Daoy (cell line): Measurements from ENCODE around the gene SEMA3B. TPM values are rescaled to one million over a fixed set of nuclear protein-coding genes. Genes with fewer than 3 reads are reported as not detected.

ENCODE experiments used
- DNase-seq: peaks from one replicate; pipeline ENCODE4 v3.0.0-alpha.2; 2015; ENCODE audit warnings: low read depth
- total RNA-seq: library from RNA; depleted of rRNA; stranded (reverse); fragments of >200 nt; shearing (Covaris generic); gene quantifications from 2 replicates; pipeline ENCODE4 v1.2.3, GENCODE V29; 2014

The SEMA3B gene
- total RNA-seq, 1 experiment from 2014 or later: 2.6 TPM

DNA sequence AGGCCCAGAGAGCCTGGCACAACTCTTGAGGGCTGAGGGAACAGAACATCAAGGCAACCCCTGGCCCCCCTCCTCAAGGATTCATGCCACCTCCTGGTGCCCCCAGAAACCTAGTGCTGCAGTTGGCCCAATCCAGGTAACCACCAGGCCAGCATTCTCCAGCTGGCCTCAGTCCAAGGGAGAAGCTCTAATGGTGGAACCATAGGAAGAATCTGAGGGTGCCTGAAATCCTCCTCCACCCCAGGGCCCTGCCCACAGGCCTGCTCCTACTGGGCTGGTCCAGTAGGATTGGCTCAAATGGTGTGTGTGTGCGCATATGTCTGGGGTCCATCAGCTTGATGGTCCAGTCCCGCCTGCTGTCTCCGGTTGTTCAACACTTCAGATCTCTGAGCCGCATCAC lies 45.9 kb downstream of the SEMA3B start:
- no peak for DNase-seq

- peak; percentile 86 for DNase-seq
These were observed 47.8 kb downstream of the SEMA3B start for GRCh38 chr3:50316657-50317242.

- no peak for DNase-seq
These were observed 48.4 kb downstream of the SEMA3B start for GRCh38 chr3:50317300-50317699.

DNA sequence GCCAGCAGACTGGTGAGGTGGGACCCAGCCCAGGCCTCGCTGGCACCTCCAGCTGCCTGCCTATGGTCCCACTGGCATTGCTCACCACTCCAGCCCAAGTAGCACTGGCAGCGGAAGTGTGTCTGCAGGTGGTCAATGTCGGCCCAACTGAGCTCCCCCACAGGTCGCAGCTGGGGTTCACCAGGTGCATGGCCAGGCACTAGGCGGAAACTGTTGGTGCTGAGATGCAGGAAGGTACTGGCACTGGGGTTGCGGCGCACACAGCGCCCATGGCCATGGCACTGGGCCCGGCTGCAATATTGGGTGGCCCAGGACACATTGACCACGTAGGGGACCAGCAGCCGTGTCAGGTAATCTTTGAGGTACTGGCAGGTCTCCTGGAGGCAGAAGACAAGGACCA lies 49.2 kb downstream of the SEMA3B start:
- no peak for DNase-seq

GRCh38 chr3:50318615-50319014 lies 49.7 kb downstream of the SEMA3B start:
- no peak for DNase-seq

DNA sequence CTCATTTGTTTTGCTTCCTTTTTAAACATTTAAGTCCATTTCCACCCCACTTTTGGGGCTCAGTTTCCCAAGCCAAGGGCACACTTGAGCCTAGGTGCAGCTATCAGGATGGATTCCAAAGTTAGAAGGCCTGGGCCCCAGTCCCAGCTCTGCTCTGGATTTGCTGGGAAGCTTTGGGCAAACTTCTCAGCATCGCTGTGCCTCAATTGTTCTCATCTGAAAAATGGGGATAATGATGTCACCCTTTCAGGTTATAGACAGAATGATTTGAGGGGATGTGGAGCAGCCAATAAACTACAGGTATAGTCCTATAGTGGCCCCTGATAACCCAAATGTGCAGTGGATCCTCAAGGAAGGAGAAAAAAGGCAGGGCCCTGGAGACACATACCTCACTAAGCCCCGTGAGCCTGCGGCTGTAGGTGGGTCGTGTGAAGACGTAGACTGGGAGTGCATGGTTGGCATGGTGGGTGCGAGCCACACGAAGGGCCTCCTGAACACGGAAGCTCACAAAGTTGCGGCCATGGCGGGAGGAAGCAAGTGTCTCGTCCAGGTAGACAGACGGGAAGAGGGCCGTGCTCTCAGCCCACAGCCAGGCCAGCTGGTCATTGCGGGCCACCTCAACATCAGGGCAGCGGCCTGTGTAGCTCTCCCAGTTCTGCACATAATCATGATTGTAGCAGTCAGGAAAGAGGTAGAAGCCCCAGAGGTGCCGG lies 50.4 kb downstream of the SEMA3B start:
- no peak for DNase-seq

DNA sequence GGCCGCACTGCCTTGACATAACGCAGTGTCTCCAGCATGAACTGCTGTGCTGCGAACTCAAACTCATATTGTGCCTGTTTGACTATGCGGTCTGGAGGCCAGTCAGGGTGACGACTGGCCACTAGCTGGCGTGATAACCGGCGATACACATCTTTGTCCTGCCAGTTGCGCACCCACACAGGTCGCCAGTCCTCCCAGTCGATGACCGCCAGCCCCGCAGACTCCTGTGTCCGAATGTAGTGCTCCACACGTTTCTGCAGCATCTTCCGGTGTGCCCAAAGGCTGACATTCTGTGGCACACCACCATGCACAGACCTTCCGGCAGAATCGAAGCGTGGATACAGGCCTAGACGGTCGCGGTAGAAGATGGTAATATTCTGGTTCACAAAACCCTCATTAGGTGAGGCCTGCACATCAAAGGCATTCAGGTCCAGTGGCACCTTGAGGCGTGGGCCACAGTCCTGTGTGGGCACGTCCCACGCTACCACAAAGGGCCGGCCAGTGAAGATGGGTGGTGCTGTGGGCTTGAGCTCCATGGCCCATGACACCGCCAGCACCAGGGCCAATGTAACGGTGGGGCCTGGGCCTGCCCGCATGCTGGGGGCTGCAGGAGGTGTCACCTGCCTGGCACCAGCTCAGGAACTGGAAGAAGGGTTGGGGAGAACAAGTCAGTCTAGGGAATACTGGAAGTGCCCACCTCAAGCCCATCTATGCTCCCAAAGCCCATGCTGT lies 51.1 kb downstream of the SEMA3B start:
- no peak for DNase-seq

DNA sequence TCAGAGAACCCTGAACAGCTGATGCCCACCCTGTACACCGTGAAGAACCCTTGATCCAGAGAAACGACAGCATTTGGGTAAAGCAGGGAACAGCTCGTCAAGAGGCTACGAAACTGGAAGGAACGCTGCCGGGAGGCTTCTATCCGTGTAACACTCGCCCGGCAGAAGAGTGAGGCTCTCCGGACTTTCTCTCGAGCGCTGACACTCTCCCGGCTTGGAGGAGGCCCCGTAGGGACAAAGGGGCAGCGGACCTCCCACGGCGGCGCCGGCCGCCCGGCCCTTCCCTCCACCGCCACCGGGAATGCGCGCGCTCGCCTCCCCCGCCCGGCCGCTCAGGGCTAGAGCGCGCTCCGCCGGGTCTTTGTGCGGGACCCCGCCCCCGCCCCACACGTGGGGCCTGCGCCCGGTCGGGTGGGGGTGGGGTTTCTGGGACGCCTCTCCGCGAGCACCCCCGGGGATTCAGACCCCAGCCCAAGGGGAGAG lies 51.9 kb downstream of the SEMA3B start:
- peak; percentile 71 for DNase-seq

GRCh38 chr3:50321336-50322114 lies 52.6 kb downstream of the SEMA3B start:
- peak; percentile 88 for DNase-seq

GRCh38 chr3:50322115-50322385 lies 53.1 kb downstream of the SEMA3B start:
- no peak for DNase-seq

- DNase-seq: no peak
These were observed 53.6 kb downstream of the SEMA3B start, which contains the start of gene HYAL2 for GRCh38 chr3:50322386-50323091. TSS of gene HYAL2 (minus strand) at chr3:50322745. CDS start at chr3:50320489, 2,256 bp downstream.

GRCh38 chr3:50323092-50323600 lies 54.2 kb downstream of the SEMA3B start:
- DNase-seq: no peak

GRCh38 chr3:50323614-50324199 lies 54.8 kb downstream of the SEMA3B start:
- DNase-seq: no peak

GRCh38 chr3:50324351-50325112 lies 55.6 kb downstream of the SEMA3B start:
- peak; percentile 69 for DNase-seq

- no peak for DNase-seq
These were observed 56.1 kb downstream of the SEMA3B start for GRCh38 chr3:50325113-50325480.

- DNase-seq: no peak
These were observed 56.7 kb downstream of the SEMA3B start for GRCh38 chr3:50325497-50326181.

GRCh38 chr3:50326182-50326541 lies 57.2 kb downstream of the SEMA3B start:
- DNase-seq: no peak

- DNase-seq: no peak
These were observed 58.2 kb downstream of the SEMA3B start for GRCh38 chr3:50327129-50327528.
